RWPE1 (cell line): ENCODE measurements around the gene HECTD4.
A peak's percentile ranks its signal among the peaks of the same experiment; 100 is the strongest.

Source experiments
- CTCF ChIA-PET: fragments of 350-600 bp; sonication (Branson Sonifier 250); formaldehyde crosslinking; extraction: SDS; loops from one replicate; lab custom pipeline; 2021; lab: Yijun Ruan, JAX
- POLR2A ChIA-PET: fragments of 400-600 bp; formaldehyde crosslinking; extraction: SDS; loops from one replicate; lab custom pipeline; 2020; ENCODE audit warnings: antibody characterized with exemption; ENCODE audit not compliant: low non-redundant PET; lab: Yijun Ruan, JAX
- DNase-seq: peaks from one replicate; pipeline ENCODE4 v3.0.0; 2012; ENCODE audit warnings: low spot score
- H3K27ac ChIP-seq: fragments of 450-650 bp; 2 replicates; pipeline ENCODE4 v1.5.1; 2017
- CTCF ChIP-seq: fragments of 450-650 bp; conservative IDR thresholded peaks from 2 replicates; pipeline ENCODE4 v1.5.1; 2017; ENCODE audit warnings: low read depth, mild to moderate bottlenecking

HECTD4 gene

GRCh38 chr12:112382866-112383265, 635 bp upstream of the HECTD4 start:
- ChIA-PET CTCF (interaction anchor here (0.6 kb wide), 1 partner anchor 95 kb away, joined by 3 read pairs; no protein-coding TSS in a partner anchor), POLR2A (interaction anchor here (0.6 kb wide), 1 partner anchor 128 kb away, joined by 3 read pairs; no protein-coding TSS in a partner anchor)
- TF ChIP-seq CTCF: no peak
- no peak for DNase-seq
- peak overlapping the region; percentile 81 for H3K27ac ChIP-seq

GRCh38 chr12:112381406-112381882, 787 bp downstream of the HECTD4 start:
- peak; percentile 20 for DNase-seq
- CTCF ChIA-PET: interaction anchor here (0.9 kb wide), 1 partner anchor 184 kb away, joined by 3 read pairs; no protein-coding TSS in a partner anchor
- peak overlapping the region; percentile 81 for H3K27ac ChIP-seq
- POLR2A ChIA-PET: interaction anchor here (0.6 kb wide), 1 partner anchor 18 kb away, joined by 5 read pairs; no protein-coding TSS in a partner anchor
- no peak for TF ChIP-seq CTCF

- peak overlapping the region; percentile 81 for H3K27ac ChIP-seq
- TF ChIP-seq CTCF: no peak
- ChIA-PET CTCF (interaction anchor here (0.9 kb wide), 1 partner anchor 183 kb away, joined by 3 read pairs; no protein-coding TSS in a partner anchor), POLR2A (interaction anchor here (0.6 kb wide), 1 partner anchor 18 kb away, joined by 5 read pairs; no protein-coding TSS in a partner anchor)
- peak; percentile 13 for DNase-seq
Measured at GRCh38 chr12:112380663-112381405, 1.4 kb downstream of the HECTD4 start.

- DNase-seq: no peak
- ChIA-PET POLR2A (no interaction called here), CTCF (no interaction called here)
- TF ChIP-seq CTCF: no peak
- H3K27ac ChIP-seq: no peak overlapping the region
Measured at GRCh38 chr12:112375105-112375504, 7.1 kb downstream of the HECTD4 start.

- no peak overlapping the region for H3K27ac ChIP-seq
- DNase-seq: no peak
- no peak for TF ChIP-seq CTCF
- CTCF ChIA-PET: interaction anchor here (1.1 kb wide), 1 partner anchor 16 kb away, joined by 4 read pairs; no protein-coding TSS in a partner anchor
- POLR2A ChIA-PET: no interaction called here
Measured at GRCh38 chr12:112374166-112374740, 8.0 kb downstream of the HECTD4 start.

- H3K27ac ChIP-seq: no peak overlapping the region
Measured at GRCh38 chr12:112370868-112371510, 11.2 kb downstream of the HECTD4 start.

More at GRCh38 chr12:112370868-112371510, 11.2 kb downstream of the HECTD4 start:
- ChIA-PET CTCF (interaction anchor here (0.6 kb wide), 1 partner anchor 14 kb away, joined by 3 read pairs; no protein-coding TSS in a partner anchor), POLR2A (no interaction called here)
- no peak for DNase-seq
- TF ChIP-seq CTCF: no peak
